ENCODE measurements around the gene PAPPA.
A peak's percentile ranks its signal among the peaks of the same experiment; 100 is the strongest.

Gene PAPPA

DNA sequence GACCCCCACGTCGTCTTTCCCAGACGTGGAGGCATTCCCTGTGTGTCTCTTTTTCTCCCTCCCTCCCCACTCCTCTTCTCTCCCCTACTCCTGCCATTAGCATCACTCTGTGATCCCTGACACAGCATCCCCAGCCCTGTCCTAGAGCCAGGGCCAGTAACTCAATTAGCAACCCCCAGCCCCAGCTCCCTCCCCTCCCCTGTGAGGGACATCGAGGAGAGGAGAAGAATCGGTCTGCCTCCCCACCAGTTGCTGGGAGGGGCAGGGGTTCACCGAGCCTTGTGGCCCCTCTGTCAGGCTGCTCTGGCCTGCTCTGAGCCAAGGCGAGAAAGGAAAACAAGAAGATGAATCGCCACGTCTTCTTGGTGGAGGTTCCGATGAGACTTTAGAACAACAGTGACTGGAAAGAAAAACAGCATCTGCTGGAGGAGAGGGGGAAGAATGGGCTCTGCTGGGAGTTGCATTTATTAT is 123.1 kb downstream of the PAPPA start:
- no peak for DNase-seq (ENCODE audit: low spot score)

DNA sequence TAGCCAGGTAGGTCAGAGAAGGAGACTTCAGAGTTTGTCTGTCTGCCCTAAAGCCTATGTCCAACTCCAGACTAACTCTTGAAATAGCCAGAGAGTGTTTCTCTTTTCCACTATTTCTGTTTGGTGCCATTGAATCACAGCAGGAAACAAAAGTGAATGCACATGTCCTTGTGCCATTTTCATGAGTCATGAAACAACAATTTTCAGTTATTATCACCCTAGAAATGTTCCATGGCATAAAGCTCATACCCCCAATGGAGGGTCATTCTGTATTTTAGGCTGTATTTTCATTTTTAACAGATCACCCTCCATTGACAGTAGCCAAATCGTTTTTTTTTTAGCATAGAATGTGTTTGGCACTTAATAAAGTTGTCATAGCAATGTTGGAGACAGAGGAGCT is 124.7 kb downstream of the PAPPA start:
- no peak for DNase-seq (ENCODE audit: low spot score)

DNA sequence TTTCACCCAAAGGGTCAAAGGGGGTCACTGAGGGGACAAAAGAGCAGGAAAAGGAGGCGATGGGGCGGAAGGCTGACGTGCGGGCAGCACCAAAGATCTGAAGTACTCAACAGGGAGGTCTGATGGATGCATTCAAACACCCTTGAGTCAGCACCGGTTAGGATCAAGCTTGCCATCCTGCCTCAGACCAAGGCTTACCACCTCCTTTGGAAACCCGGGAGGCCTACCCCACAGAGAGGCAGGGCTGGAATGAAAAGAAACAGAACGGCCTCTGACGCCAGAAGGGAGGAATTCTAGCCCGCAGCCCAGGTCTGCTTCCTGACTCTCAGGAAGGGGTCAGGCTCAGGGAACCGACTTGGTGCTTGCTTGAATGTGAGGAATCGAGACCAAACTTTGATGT is 125.6 kb downstream of the PAPPA start:
- DNase-seq (ENCODE audit: low spot score): no peak

DNA sequence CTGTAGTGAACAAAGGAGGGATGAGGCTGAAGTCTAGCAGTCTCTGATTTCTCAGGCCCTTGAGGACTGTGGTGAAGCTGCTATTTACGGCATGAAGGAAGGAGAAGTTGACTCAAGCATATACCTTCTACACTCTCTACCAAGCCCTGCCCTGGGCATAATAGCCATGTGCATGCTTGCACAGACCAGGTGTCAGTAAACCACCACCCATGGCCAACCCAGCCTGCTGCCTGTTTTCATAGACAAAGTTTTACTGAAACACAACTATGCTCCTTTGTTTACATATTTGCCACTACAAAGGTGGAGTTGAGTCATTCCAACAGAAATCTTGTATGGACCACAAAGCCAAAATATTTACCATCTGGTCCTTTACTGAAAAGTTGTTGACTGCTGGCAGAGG is 126.9 kb downstream of the PAPPA start:
- DNase-seq (ENCODE audit: low spot score): no peak

DNA sequence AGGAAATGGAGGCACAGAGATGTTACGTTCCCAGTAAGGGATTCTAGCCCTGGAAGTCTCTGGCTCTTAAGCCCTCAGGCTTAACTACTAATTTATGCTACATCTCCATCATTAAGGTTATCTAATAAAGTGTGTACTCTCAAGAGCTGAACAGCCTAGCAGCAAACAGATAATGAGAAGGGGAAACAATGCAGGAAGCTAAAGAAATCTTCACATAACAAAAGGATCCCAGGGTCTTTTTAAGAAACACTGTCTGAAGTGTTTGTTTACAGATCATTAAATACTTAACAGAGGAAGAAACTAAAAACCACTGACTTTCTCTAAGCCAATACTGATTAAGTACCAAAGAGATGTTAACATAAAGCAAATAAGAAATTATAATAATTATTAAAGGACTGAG is 129.0 kb downstream of the PAPPA start:
- DNase-seq (ENCODE audit: low spot score): no peak

DNA sequence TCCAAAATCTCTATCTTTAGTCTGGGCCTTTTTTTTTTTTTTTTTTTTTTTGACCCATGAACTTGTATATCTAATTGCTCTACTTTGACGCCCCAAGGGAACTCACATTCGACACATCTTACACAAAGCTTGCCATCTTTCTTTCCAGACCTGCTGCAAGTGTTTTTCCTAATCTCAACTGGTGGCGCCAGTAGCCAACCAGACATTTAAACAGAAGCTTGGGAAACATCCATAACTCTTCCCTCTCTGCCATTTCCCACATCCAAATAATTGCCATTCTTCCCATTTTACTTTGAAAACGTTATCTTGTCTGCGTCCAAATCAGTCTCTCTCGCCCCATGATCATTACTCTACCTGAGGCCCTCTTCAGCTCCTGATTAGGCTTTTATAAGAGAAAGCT is 130.9 kb downstream of the PAPPA start:
- no peak for DNase-seq (ENCODE audit: low spot score)

DNA sequence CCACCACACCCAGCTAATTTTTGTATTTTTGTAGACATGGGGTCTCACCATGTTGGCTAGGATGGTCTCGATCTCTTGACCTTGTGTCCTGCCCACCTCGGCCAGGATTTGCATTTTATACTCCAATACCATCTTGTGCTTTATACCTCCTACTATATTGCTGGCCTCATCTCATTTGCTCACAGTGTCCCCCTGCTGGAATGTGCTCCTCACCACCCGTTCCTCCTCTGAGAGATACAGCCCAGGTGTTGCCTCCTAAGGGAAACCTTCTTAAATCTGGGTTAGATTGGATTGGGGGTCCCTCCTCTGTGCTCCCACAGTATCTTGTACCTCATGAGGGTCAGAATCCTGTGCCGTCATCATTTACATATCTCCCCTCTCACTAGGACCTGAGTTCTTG is 131.7 kb downstream of the PAPPA start:
- DNase-seq (ENCODE audit: low spot score): no peak

DNA sequence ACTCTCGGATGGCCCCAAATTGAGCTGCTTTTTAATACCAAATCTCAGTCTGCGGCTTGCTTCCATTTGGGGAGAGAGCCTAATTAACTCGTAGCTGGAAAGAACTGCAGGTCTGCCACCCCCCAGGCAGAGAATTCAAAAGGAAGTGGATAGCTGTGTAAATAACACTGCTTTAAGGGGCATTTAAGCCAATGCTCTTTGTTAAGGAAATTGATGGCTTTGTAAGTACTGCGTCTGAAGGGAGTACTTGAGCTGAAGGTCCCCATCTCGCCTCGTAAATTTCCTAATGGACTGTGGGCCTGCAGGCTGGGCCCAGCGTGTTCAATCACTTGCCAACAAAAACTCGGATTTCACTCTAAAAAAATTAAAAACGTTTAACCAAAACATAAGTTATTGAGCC is 132.7 kb downstream of the PAPPA start:
- no peak for DNase-seq (ENCODE audit: low spot score)

DNA sequence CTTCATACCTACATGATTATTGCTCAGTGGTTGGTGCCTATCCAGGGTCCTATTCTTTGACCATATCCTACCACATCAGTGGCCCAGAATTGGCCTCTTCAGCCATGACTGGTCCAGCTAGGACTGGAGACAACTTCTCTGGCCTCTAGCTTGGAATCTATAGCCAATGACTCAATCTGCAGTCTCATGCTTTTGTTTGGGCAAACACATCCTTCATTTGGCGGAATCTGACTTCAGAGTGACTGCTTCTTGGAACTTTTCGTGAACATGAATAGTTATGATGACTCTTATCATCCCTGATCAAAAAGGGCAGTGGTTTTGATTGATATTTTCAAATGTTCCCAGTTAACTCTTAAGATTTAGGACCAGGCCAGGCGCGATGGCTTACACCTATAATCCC is 134.1 kb downstream of the PAPPA start:
- DNase-seq (ENCODE audit: low spot score): no peak

DNA sequence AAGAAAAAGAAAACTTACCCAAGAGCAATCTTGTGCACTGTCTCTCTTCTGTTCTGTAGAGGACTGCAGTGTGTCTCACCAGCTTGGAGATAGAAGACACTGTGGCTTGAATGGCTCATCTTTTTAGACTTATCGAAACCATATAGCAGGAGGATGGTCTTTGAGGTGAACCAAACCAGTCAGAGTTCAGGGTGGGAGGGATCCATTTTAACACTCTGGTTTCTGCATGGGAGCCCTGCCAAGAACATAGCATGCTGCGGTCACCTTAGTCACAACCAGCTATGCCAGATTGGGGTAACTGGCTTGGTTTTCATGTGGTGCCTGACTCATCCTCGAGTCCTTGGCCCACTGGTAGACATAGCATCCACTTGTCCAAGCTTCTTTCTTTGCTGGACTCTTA is 135.1 kb downstream of the PAPPA start:
- DNase-seq (ENCODE audit: low spot score): peak; percentile 63

DNA sequence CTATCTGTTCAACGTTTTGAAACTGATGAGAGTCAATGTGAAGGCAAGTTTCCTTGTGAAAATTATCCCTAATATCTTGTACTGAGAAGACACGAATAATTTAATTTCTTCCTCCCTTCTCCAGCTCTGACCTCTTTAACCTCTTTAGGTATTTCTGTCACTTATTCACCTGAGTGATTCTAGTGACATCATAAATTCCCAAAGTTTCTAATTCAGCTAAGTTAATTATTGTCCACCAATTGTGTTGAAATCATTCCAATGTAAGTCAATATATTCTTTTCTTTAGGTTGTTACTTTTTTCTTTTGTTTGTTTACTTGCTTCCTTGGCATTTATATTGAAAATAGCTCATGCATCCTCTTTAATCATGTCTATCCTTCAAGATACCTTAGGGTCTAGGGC is 143.8 kb downstream of the PAPPA start:
- no peak for DNase-seq (ENCODE audit: low spot score)

DNA sequence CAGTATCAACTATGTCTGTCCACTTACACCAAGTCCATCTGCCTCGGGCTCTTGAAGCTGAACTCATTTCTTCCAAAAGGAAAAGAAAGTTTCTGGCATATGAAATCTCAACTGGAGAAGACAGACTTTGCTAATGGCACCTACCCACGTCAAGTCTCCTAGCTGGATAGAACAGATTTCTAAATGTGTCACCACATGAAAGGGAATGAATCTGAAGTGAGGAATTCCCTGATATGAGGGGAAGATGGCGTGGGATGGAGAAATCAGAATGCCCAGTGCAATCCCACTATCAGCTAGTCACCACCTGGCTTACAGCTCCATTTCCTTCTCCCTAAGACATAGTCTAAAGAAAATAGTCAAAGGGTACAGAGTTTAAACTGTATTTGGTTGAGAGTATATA is 144.7 kb downstream of the PAPPA start:
- no peak for DNase-seq (ENCODE audit: low spot score)

DNA sequence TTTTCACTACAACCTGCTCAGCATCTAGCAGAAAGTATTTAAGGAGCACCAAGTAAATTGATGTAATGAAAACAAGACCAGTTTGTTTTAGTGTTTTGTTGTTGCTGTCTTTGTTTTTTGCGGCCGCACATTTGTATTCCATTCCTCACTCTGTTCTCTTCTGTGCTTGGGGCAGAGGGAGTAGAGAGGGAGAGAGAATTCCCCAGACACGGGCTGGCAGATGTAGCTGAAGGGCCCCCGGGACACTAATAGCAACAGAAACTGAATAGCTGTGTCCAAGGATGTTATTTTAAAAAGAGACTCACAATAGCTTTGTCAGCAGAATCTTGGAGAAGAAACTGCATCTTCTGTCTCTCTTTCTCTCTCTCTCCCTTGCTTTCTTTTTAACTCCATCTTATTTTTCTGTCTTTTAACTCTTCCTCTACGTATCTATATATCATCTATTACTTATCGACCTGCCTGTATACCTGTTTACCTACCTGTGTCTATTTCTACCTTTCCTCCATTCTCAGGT is 145.3 kb downstream of the PAPPA start:
- DNase-seq (ENCODE audit: low spot score): no peak

DNA sequence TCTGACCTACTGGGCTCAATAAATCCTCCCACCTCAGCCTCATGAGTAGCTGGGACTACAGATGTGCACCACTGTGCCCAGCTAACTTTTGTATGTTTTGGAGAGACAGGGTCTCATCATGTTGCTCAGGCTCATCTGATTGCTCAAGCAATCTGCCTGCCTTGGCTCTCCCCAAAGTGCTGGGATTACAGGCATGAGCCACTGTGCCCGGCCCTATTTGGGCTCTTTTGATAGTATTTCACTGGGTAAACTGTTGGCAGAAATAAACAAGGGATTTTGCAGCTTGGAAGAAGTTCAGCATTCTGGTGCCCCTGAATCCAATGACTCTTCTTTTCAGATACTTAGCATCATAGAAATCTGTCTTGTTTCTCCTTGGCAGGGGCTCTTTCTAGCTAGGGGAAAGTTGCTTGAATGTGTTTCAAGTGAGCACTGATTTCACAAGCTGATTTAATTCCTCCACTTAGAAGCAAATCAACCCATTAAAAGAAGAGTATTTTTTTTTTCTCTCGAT is 146.8 kb downstream of the PAPPA start:
- no peak for DNase-seq (ENCODE audit: low spot score)

DNA sequence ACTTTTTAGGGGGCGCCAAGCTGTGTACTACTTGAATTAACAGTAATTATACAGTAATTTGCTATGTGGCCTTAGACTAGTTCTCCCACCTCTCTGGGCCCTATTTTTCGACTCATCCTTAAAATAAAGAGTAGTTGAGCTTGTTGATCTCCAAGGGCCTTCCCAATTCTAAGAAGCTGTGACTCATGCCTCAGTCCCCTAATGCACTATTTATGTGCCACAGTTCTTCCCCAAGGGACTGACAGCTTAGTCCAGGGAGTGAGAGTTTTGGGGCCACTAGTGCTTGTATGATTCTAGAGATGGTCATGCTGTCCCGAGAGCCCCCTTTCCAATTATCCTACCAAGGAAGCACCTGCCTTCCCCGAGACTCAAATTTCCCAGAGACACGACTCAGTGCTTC is 149.7 kb downstream of the PAPPA start:
- DNase-seq (ENCODE audit: low spot score): no peak

DNA sequence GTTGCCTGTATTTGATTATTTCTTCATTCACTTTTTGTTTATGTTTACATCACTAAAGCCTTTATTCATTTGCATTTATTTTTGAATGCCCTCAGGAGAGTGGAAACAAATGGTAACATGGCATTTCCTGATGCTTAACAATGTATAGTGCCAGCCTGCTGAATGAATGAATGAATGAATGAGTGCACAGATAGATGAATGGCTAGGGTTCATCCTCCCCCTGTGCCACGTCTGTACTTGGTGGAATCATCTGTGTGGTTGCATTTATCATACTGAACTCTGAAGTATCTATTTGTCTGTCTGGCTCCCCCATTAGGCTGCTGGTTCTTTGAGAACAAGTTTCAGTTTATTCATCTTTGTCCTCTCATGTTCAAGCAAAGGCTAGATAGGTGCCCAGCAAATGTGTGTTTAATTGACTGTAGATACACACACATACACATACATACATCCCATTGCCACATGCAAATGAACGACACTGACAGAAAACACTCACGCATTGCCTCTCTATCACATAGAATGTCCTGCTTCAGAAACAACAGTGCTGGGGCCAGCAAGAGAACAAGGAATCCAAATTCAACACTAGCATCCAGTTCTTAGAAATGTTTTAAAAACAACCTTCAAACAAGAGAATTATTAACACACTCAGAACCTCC is 150.4 kb downstream of the PAPPA start:
- DNase-seq (ENCODE audit: low spot score): no peak

DNA sequence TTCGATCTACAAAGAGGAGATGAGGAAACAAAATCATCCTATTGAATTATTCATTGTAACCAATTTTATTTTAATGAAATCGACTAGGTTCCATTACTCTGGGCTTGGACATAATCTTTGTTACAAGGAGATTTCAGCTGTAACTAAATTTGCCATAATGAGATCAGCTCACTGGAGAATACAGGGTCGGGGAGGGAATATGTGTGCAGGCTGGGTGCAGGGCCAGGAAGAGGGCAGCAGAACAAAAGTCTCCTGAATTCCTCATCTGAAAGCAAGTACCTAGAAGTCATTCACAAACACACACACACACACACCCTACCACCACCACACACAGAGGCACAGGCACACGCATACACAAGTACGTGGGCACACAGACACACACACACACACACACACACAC is 151.2 kb downstream of the PAPPA start:
- no peak for DNase-seq (ENCODE audit: low spot score)

DNA sequence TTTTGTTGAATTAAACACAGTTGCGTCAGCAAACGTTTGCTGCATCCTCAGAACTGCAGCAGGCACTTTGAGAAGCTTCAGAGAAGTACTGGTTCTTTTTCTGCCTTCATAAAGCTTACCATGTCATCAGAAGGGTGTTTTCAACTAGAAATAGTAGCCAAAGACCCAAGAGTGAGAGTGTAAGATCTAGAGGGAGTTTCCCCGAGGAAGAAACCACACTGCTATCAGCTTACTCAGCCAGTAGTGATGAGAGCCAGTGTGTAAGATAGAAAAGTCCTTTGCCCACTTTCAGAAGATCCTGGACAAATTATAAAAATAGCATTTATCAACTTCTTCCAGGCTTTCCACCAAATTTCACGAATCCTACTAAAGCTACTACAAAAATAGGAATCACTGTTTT is 154.5 kb downstream of the PAPPA start:
- no peak for DNase-seq (ENCODE audit: low spot score)

DNA sequence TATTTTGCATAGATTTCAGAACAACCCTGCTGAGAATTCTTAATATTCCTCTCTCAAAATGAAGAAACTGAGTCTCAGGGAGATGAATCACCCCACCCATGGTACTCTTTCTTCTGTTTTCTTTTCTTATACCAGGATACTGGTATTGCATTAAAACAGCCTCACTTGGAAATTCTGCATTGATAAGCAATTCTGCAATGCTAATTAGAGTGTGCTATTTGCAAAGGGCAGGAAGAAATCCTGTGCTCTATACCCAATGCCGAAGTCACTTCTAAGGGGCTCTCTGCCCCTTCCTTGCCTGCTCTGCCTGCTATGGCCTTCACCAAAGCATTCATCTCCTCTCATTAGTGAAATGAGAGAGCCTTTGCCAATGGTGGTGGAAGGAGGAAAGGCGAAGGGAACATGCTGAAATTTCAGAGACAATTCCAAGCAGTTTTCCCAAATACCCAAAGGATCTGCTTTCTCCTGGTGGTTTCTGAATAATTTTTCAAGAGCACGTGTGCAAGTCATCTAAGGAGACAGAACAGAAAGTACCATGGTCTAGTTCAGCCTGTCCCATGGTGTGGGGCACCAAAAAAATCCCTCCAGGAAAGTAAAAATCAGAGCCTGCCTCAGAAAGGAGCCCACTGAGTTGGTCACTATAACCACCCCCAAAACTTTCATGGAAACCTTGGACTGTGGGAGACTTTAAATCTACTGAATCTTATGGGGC is 156.5 kb downstream of the PAPPA start:
- DNase-seq (ENCODE audit: low spot score): no peak

DNA sequence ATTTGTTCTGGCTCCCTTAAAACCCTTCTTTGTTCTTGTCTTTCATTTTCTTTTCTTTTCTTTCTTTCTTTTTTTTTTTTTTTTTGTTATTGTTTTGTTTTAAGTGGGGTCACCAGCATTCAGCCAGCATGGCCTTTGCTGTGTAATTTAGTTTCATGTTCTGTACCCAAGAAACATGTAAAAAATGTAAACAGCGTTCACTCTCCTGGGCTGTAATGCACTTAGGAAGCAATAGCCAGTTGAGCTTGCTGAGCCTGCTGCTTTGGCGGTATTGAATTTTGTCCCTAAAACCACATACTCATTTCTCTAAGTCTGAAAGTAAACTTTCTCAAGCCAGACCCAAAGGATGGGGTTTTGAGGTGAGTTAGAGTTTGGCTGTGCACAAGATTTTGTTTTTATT is 158.6 kb downstream of the PAPPA start:
- DNase-seq (ENCODE audit: low spot score): no peak

DNA sequence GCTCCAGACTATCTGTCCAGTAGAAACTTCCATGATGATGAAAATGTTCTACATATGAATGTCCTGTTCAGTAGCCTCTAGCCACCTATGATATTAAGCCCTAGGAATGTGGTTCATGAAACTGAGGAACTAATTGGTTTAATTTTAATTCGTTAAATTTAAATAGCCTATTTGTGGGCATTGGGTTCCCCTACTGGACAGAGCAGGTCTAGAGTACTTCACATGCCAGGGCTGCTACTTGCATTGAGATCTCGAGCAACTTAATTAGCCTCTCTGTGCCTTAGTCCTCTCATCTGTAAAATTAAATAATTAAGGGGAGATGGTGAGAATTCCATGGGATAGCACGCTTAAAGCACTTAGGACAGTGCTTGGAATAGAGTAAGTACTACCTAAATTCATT is 160.0 kb downstream of the PAPPA start:
- DNase-seq (ENCODE audit: low spot score): peak; percentile 16

DNA sequence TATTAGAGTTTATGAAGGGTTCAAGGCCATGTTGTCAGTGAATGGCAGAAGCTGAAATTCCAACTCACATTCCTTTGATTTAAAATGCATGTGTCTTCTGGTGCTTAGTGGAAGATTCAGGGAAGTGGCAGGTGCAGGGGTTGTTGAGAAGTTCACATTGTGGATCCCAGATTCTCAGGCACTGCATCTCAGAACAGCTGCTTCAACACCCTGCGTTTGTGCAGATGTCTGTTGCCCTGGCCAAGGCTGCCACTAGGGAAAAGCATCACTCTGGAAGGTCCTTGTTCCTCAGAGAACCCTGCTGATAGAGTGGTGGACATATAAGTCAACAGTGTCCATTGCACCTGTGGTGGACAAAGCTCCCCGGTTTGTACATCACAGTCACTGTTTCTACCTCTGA is 162.7 kb downstream of the PAPPA start:
- no peak for DNase-seq (ENCODE audit: low spot score)

DNA sequence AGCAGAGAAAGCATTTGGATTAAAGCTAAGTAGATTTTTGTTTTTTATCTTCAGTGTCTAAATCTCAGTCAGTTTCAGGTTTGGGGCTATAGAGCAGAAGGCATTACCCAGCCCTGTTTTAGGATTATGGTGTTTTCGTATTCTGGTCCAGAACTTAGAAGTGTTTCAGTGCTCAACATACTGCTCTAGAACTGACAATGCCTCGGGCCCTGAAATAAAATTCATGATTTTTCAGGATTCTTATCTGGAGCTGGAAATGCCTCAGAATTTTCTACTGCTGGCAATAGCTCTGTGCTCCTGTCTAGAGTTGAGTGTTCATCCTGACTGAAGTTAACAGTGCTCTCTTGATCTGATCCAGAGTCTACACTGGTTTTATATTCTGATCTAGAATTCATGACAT is 163.9 kb downstream of the PAPPA start:
- DNase-seq (ENCODE audit: low spot score): no peak
